ENCODE measurements around the gene DNM2.
"Not testable (repeated sequence)": the region's sequence is repeated elsewhere in the genome, so short reads cannot be mapped to it uniquely, and the experiment has no call there.

Gene DNM2

GRCh38 chr19:10752913-10753704 lies 35.2 kb downstream of the DNM2 start:
- DNase-seq (ENCODE audit: low read depth): no peak

DNA sequence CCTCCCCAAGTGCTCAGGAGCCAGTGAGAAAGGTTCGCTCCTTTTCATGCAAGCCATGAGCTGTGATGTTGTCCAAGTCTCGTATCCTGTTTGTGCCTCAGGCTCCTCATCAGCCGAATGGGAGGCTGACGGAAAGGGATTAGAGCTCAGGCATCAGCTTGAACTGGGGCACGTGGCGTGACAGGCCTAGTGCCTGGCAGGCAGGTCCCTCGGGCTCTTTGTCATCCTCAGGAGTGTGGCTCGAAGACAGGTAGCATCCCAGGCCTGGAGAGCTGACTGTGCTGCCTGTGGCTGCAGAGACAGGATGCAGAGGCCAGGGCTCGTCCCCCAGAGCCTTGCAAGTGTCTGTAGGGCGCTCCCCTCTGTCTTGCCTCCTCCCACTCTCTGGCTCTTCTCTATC lies 38.5 kb downstream of the DNM2 start:
- DNase-seq (ENCODE audit: low read depth): no peak

GRCh38 chr19:10756791-10757190 lies 38.9 kb downstream of the DNM2 start:
- DNase-seq (ENCODE audit: low read depth): no peak

- not testable (repeated sequence) for DNase-seq (ENCODE audit: low read depth)
Measured at GRCh38 chr19:10758050-10758449, 40.2 kb downstream of the DNM2 start.

DNA sequence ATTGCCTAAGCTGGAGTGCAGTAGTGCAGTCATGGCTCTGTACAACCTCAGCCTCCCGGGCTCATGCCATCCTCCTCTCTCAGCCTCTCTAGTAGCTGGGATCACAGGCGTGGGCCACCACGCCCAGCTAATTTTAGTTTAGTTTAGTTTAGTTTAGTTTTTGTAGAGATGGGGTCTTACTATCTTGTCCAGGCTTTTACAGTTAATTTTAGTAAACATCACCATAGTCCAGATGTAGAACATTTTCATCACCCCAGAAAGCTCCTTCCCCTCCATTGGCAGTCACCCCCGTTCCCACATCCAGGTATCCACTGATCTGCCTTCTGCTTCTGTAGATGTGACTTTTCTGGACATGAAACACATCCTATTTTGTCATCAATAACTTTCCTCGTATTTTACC lies 41.1 kb downstream of the DNM2 start:
- no peak for DNase-seq (ENCODE audit: low read depth)

- DNase-seq (ENCODE audit: low read depth): no peak
Measured at GRCh38 chr19:10760273-10760944, 42.5 kb downstream of the DNM2 start.

GRCh38 chr19:10761443-10762250 lies 43.8 kb downstream of the DNM2 start:
- no peak for DNase-seq (ENCODE audit: low read depth)

DNA sequence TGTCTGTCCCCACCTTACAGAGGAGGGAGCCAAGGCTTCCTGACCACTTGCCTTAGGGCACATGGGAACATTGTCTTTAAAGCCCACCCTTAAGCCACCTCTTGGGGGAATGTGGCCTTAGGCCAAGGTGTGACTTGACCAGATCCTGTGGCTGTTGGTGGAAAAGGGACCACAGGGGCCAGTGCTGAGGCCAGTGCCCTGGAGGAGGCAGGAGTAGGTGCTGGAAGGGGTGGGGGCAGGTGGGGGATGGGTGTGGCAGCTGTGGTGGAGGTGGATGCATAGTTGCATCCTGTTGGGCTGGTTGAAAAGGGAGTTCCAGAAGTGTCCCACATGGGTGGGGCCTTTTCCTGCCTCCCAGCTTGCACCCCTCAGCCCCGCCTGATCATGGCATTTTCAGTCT lies 44.8 kb downstream of the DNM2 start:
- no peak for DNase-seq (ENCODE audit: low read depth)

- DNase-seq (ENCODE audit: low read depth): no peak
Measured at GRCh38 chr19:10763411-10763810, 45.5 kb downstream of the DNM2 start.

- no peak for DNase-seq (ENCODE audit: low read depth)
Measured at GRCh38 chr19:10763828-10764339, 46.0 kb downstream of the DNM2 start.

DNA sequence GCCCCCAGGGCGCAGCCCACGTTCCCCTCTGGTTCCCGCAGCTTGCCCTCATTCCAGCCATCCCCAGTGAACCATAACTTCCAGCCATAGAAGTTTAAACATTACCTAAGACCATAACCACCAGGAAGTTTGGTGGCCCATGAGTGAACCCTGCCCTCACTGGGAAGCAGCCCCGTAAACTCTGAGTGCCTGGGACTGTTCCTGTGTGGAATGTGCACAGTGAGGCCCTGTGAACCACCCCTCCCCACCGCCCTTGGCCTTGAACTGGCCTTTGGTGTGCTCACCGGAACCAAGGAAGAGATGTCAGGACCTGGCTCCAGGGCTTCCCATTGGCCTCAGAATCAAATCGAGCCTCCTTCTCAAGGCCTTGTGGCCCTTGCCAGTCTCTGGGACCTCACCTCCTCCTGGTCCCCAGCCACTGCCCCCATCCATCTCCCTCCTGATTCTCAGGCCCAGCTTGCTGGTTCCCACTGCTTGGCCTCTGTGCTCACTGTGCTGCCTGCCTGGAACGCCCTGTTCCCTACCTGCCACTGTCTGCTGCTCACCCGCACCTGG lies 46.5 kb downstream of the DNM2 start:
- no peak for DNase-seq (ENCODE audit: low read depth)

DNA sequence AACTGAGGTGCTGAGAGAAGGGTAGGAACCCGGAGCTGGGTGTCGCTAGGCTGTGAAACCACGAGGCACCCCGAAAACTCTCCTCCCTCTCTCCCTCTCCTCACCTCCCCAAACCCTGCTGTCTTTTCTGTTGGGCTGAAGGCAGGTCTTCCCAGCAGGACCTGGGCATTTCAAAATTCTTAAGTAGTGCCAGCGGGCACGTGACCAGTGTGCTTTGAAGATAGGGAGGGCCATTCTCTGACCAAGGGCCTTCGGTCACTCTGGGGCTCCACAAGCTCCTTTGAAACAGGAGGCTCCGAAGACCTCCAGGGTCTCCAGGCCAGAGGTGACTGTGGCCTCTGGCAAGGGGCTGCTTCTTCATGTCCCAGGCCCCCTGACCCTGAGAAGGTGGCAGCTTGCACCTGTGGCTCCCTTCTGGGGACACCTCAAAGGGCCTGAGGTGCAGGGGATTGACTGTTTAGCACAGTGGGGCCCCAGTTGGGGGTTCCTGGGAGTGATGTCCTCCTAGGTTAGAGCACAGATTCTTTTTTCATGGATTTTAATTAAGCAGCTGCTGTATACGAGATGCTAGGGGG lies 48.3 kb downstream of the DNM2 start:
- DNase-seq (ENCODE audit: low read depth): no peak

- peak; percentile 43 for DNase-seq (ENCODE audit: low read depth)
Measured at GRCh38 chr19:10766671-10767201, 48.9 kb downstream of the DNM2 start.

GRCh38 chr19:10767726-10768125 lies 49.8 kb downstream of the DNM2 start:
- DNase-seq (ENCODE audit: low read depth): no peak

DNA sequence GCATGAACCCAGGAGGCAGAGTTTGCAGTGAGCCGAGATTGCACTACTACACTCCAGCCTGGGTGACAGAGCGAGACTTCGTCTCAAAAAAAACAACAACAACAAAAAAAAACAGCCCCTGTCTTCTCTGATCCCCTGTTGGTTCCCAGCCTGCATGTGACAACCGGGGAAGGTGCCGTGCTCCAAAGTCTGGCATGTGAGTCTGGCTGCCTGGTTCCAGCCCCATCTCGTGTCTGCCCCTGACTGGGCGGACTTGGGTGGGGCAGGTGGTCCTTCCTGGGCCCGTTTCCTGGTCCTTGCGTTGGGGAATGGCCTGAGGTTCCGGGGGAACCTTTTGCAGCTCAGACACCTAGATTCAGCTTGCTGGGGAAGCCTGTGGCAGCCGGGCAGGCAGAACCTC lies 50.5 kb downstream of the DNM2 start:
- DNase-seq (ENCODE audit: low read depth): no peak

- DNase-seq (ENCODE audit: low read depth): no peak
Measured at GRCh38 chr19:10768936-10769335, 51.1 kb downstream of the DNM2 start.

- peak; percentile 42 for DNase-seq (ENCODE audit: low read depth)
Measured at GRCh38 chr19:10769533-10770491, 51.9 kb downstream of the DNM2 start.

GRCh38 chr19:10773969-10774368 lies 56.1 kb downstream of the DNM2 start:
- no peak for DNase-seq (ENCODE audit: low read depth)

DNA sequence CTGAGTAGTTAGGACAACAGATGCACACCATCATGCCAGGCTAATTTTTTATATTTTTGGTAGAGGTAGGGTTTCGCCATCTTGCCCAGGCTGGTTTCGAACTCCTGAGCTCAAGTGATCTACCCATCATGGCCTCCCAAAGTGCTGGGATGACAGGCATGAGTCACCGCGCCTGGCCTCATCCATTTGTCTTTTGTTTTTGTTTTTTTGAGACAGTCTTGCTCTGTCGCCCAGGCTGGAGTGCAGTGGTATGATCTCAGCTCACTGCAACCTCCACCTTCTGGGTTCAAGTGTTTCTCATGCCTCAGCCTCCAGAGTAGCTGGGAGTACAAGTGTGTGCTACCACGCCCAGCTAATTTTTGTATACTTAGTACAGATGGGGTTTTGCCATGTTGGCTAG lies 57.0 kb downstream of the DNM2 start:
- no peak for DNase-seq (ENCODE audit: low read depth)

GRCh38 chr19:10776900-10777650 lies 59.2 kb downstream of the DNM2 start:
- no peak for DNase-seq (ENCODE audit: low read depth)
